ENCODE data around the gene OR14C36.

Gene OR14C36

GRCh38 chr1:248372394-248372793 is 23.8 kb downstream of the OR14C36 start:
- Histone ChIP-seq H2AFZ (ENCODE audit: low read length, unreplicated experiment) (no peak overlapping the region), H3K36me3 (ENCODE audit: insufficient read depth, low read length) (no peaks in the 10 kb centered on the region), H3K27ac (ENCODE audit: low read depth, low read length) (no peak overlapping the region), H3K4me1 (ENCODE audit: control insufficient read depth, insufficient read depth, low read length, unreplicated experiment) (no peaks in the 10 kb centered on the region), H3K27me3 (ENCODE audit: insufficient read depth, low read length) (no peaks in the 10 kb centered on the region), H3K4me3 (ENCODE audit: low read depth, low read length) (no peak overlapping the region), H3K79me2 (ENCODE audit: control insufficient read depth, insufficient read depth, low read length, unreplicated experiment) (no peaks in the 10 kb centered on the region)

- Histone ChIP-seq H3K27ac (ENCODE audit: low read depth, low read length) (no peak overlapping the region), H3K79me2 (ENCODE audit: control insufficient read depth, insufficient read depth, low read length, unreplicated experiment) (no peaks in the 10 kb centered on the region), H2AFZ (ENCODE audit: low read length, unreplicated experiment) (no peak overlapping the region), H3K4me3 (ENCODE audit: low read depth, low read length) (no peak overlapping the region), H3K4me1 (ENCODE audit: control insufficient read depth, insufficient read depth, low read length, unreplicated experiment) (no peaks in the 10 kb centered on the region), H3K36me3 (ENCODE audit: insufficient read depth, low read length) (no peaks in the 10 kb centered on the region), H3K27me3 (ENCODE audit: insufficient read depth, low read length) (no peaks in the 10 kb centered on the region)
Observed at GRCh38 chr1:248373761-248374160, 25.2 kb downstream of the OR14C36 start.

GRCh38 chr1:248375446-248375845 is 26.9 kb downstream of the OR14C36 start, which contains the start of gene OR2T6:
OR2T6 (plus strand) TSS chr1:248375746; CDS start chr1:248387609, 11,863 bp downstream.
- no peaks in the 10 kb centered on the region for H3K4me1 ChIP-seq (ENCODE audit: control insufficient read depth, insufficient read depth, low read length, unreplicated experiment)
- H3K36me3 ChIP-seq (ENCODE audit: insufficient read depth, low read length): no peaks in the 10 kb centered on the region
- H3K27ac ChIP-seq (ENCODE audit: low read depth, low read length): no peak within 1 kb of the TSS
- no peaks in the 10 kb centered on the region for H3K79me2 ChIP-seq (ENCODE audit: control insufficient read depth, insufficient read depth, low read length, unreplicated experiment)
- no peak within 1 kb of the TSS for H3K4me3 ChIP-seq (ENCODE audit: low read depth, low read length)
- no peak within 1 kb of the TSS for H2AFZ ChIP-seq (ENCODE audit: low read length, unreplicated experiment)
- no peaks in the 10 kb centered on the region for H3K27me3 ChIP-seq (ENCODE audit: insufficient read depth, low read length)

GRCh38 chr1:248376916-248377315 is 28.3 kb downstream of the OR14C36 start:
- H3K27me3 ChIP-seq (ENCODE audit: insufficient read depth, low read length): no peaks in the 10 kb centered on the region
- H3K27ac ChIP-seq (ENCODE audit: low read depth, low read length): no peak overlapping the region
- no peaks in the 10 kb centered on the region for H3K4me1 ChIP-seq (ENCODE audit: control insufficient read depth, insufficient read depth, low read length, unreplicated experiment)
- no peaks in the 10 kb centered on the region for H3K36me3 ChIP-seq (ENCODE audit: insufficient read depth, low read length)
- no peaks in the 10 kb centered on the region for H3K79me2 ChIP-seq (ENCODE audit: control insufficient read depth, insufficient read depth, low read length, unreplicated experiment)
- H2AFZ ChIP-seq (ENCODE audit: low read length, unreplicated experiment): no peak overlapping the region
- no peak overlapping the region for H3K4me3 ChIP-seq (ENCODE audit: low read depth, low read length)

- no peaks in the 10 kb centered on the region for H3K79me2 ChIP-seq (ENCODE audit: control insufficient read depth, insufficient read depth, low read length, unreplicated experiment)
- H2AFZ ChIP-seq (ENCODE audit: low read length, unreplicated experiment): no peak overlapping the region
- H3K27ac ChIP-seq (ENCODE audit: low read depth, low read length): no peak overlapping the region
- no peaks in the 10 kb centered on the region for H3K4me1 ChIP-seq (ENCODE audit: control insufficient read depth, insufficient read depth, low read length, unreplicated experiment)
- no peak overlapping the region for H3K4me3 ChIP-seq (ENCODE audit: low read depth, low read length)
- no peaks in the 10 kb centered on the region for H3K36me3 ChIP-seq (ENCODE audit: insufficient read depth, low read length)
- H3K27me3 ChIP-seq (ENCODE audit: insufficient read depth, low read length): no peaks in the 10 kb centered on the region
Observed at GRCh38 chr1:248380854-248381253, 32.3 kb downstream of the OR14C36 start.

- no peaks in the 10 kb centered on the region for H3K4me1 ChIP-seq (ENCODE audit: control insufficient read depth, insufficient read depth, low read length, unreplicated experiment)
- H3K79me2 ChIP-seq (ENCODE audit: control insufficient read depth, insufficient read depth, low read length, unreplicated experiment): no peaks in the 10 kb centered on the region
- no peak overlapping the region for H3K27ac ChIP-seq (ENCODE audit: low read depth, low read length)
- H2AFZ ChIP-seq (ENCODE audit: low read length, unreplicated experiment): no peak overlapping the region
- no peaks in the 10 kb centered on the region for H3K36me3 ChIP-seq (ENCODE audit: insufficient read depth, low read length)
- H3K4me3 ChIP-seq (ENCODE audit: low read depth, low read length): no peak overlapping the region
- no peaks in the 10 kb centered on the region for H3K27me3 ChIP-seq (ENCODE audit: insufficient read depth, low read length)
Observed at GRCh38 chr1:248388426-248388825, 39.9 kb downstream of the OR14C36 start.

- Histone ChIP-seq H3K79me2 (ENCODE audit: control insufficient read depth, insufficient read depth, low read length, unreplicated experiment) (no peaks in the 10 kb centered on the region), H3K4me3 (ENCODE audit: low read depth, low read length) (no peak overlapping the region), H3K36me3 (ENCODE audit: insufficient read depth, low read length) (no peaks in the 10 kb centered on the region), H2AFZ (ENCODE audit: low read length, unreplicated experiment) (no peak overlapping the region), H3K27ac (ENCODE audit: low read depth, low read length) (no peak overlapping the region), H3K27me3 (ENCODE audit: insufficient read depth, low read length) (no peaks in the 10 kb centered on the region), H3K4me1 (ENCODE audit: control insufficient read depth, insufficient read depth, low read length, unreplicated experiment) (no peaks in the 10 kb centered on the region)
Observed at GRCh38 chr1:248393050-248393449, 44.5 kb downstream of the OR14C36 start.

Measured in ACC112 (cell line).